Measurements from ENCODE around the gene CIB1. TPM values are rescaled to one million over a fixed set of nuclear protein-coding genes. Genes with fewer than 3 reads are reported as not detected.

CIB1 gene
- polyA plus RNA-seq, 1 of the 3 experiments (the other 2 are of a cell fraction) = 87.9 TPM

DNA sequence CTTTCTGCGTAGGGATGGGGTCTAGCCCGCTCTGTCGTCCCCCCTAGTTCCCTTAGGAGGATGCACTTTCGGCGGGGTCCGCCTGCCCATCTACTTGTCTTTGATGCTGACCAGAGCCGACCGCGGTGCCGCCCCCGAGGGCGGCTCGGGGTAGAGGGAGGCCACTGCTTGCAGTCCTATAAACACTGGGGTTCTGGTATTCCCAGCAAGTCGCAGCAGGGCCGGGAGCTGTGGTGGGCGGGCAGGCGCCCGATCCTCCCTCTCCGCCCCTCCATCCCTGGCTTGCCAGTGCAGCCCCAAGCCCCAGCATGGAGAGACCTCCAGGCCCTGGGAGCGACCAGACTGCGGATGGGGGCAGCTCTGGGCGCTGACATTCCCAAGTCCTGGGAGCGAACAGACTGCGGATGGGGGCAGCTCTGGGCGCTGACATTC, 31.8 kb downstream of the CIB1 start:
- Histone ChIP-seq H3K4me2 (peak overlapping the region; percentile 100), H3K27me3 (ENCODE audit: insufficient read depth) (no peaks in the 10 kb centered on the region), H2AFZ (ENCODE audit: low read depth) (peak overlapping the region; percentile 89), H3K4me3 (ENCODE audit: low read depth in 2 of 2, low read length in 1 of 2) (peak overlapping the region; percentile 86 to 96), H4K20me1 (ENCODE audit: insufficient read depth) (0 out of 2 replicates have a peak, but pooled peaks cover 4% of the 10 kb centered on the region), H3K27ac (ENCODE audit: low read depth in 2 of 2, low read length in 1 of 2) (peak overlapping the region in 1 of 2 experiments; percentile 80; a peak in 2 of 4 replicates), H3K9me2 (no peaks in the 10 kb centered on the region), H3K9ac (peak overlapping the region; percentile 79), H3K9me3 (no peaks in the 10 kb centered on the region), H3K79me2 (ENCODE audit: insufficient read depth) (peaks cover 38% of the 10 kb centered on the region), H3K4me1 (ENCODE audit: control insufficient read depth in 1 of 2, insufficient read depth in 2 of 2, low read depth in 1 of 2, low read length in 1 of 2) (peaks cover 3 to 49% of the 10 kb centered on the region in 2 experiments; a peak in 2 of 4 replicates), H3F3A (replicated peaks; ENCODE audit: insufficient read depth) (peaks cover 5% of the 10 kb centered on the region), H3K36me3 (replicated peaks in 1 of 2; ENCODE audit: control insufficient read depth in 1 of 2, insufficient read depth in 2 of 2, low read length in 1 of 2) (peaks cover 0 to 10% of the 10 kb centered on the region in 2 experiments)
- WGBS (ENCODE audit: low lambda C conversion rate) = under 1% methylated on average over 14 of the region's 25 CpGs
- DNase-seq = peak; percentile 85
- POLR2A ChIA-PET = interaction anchor here (0.6 to 4.2 kb wide), 7 partner anchors 10 to 36 kb away, joined by 3 to 35 read pairs (median 3); no protein-coding TSS in a partner anchor
- CTCF ChIA-PET = interaction anchor here (0.8 to 9.0 kb wide), 7 partner anchors 10 to 56 kb away, joined by 3 to 74 read pairs (median 5); no protein-coding TSS in a partner anchor
- TF ChIP-seq GATA2 (CRISPR knock-in tag; IDR thresholded peaks at IDR 0.05) (no peak), SIN3A (IDR thresholded peaks at IDR 0.05; ENCODE audit: borderline replicate concordance, low read depth, low read length) (peak; percentile 22; the same call in 1 of the 2 replicates)

DNA sequence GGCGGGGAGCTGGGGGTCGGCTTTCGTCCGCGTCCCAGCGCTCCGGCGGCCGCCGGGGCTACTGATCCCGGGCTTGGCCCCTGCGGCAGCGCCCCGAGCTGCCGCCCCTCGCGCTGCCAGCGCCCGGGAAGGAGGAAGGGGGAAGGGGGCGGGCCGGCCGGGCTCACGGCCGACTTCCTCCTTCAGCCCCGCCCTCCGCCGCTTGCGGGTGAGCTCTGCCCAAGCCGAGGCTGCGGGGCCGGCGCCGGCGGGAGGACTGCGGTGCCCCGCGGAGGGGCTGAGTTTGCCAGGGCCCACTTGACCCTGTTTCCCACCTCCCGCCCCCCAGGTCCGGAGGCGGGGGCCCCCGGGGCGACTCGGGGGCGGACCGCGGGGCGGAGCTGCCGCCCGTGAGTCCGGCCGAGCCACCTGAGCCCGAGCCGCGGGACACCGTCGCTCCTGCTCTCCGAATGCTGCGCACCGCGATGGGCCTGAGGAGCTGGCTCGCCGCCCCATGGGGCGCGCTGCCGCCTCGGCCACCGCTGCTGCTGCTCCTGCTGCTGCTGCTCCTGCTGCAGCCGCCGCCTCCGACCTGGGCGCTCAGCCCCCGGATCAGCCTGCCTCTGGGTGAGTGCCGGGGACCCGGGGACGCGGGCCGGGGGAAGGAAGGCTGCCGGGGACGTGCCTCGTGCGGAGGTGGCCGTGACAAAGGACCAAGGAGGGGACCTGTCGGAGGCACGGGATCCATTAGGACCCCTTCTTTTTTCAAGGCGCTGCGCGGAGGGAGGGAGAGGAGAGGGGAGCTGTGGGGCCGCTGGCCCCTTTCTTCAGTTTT, 32.4 kb downstream of the CIB1 start, which contains the start of gene SEMA4B:
SEMA4B (plus strand) TSS at position 201 of the 814 bp plus-strand sequence; CDS start at position 450, 249 bp downstream.
- ChIA-PET CTCF (interaction anchor here (0.8 to 9.0 kb wide), 9 partner anchors 10 to 58 kb away, joined by 3 to 74 read pairs (median 5); no protein-coding TSS in a partner anchor), POLR2A (interaction anchor here (0.6 to 4.2 kb wide), 11 partner anchors 9 to 65 kb away, joined by 3 to 35 read pairs (median 3); no protein-coding TSS in a partner anchor)
- peak within 1 kb of the TSS; percentile 100 for H3K4me2 ChIP-seq
- peak within 1 kb of the TSS in 1 of 2 experiments; percentile 80; a peak in 2 of 4 replicates for H3K27ac ChIP-seq (ENCODE audit: low read depth in 2 of 2, low read length in 1 of 2)
- no peaks in the 10 kb centered on the region for H3K27me3 ChIP-seq (ENCODE audit: insufficient read depth)
- peak within 1 kb of the TSS; percentile 89 for H2AFZ ChIP-seq (ENCODE audit: low read depth)
- H3K79me2 ChIP-seq (ENCODE audit: insufficient read depth) = peaks cover 38% of the 10 kb centered on the region
- 0 out of 2 replicates have a peak, but pooled peaks cover 4% of the 10 kb centered on the region for H4K20me1 ChIP-seq (ENCODE audit: insufficient read depth)
- no peaks in the 10 kb centered on the region for H3K9me3 ChIP-seq
- under 1% methylated on average over 23 of the region's 88 CpGs for WGBS (ENCODE audit: low lambda C conversion rate)
- H3K9ac ChIP-seq = peak within 1 kb of the TSS; percentile 79
- peaks cover 3 to 44% of the 10 kb centered on the region in 2 experiments; a peak in 2 of 4 replicates for H3K4me1 ChIP-seq (ENCODE audit: control insufficient read depth in 1 of 2, insufficient read depth in 2 of 2, low read depth in 1 of 2, low read length in 1 of 2)
- peaks cover 5% of the 10 kb centered on the region for H3F3A ChIP-seq (replicated peaks; ENCODE audit: insufficient read depth)
- peaks cover 0 to 4% of the 10 kb centered on the region in 2 experiments for H3K36me3 ChIP-seq (replicated peaks in 1 of 2; ENCODE audit: control insufficient read depth in 1 of 2, insufficient read depth in 2 of 2, low read length in 1 of 2)
- peak within 1 kb of the TSS; percentile 86 to 96 for H3K4me3 ChIP-seq (ENCODE audit: low read depth in 2 of 2, low read length in 1 of 2)
- H3K9me2 ChIP-seq = no peaks in the 10 kb centered on the region
- TF ChIP-seq SIN3A (IDR thresholded peaks at IDR 0.05; ENCODE audit: borderline replicate concordance, low read depth, low read length) (0 out of 2 replicates have a peak, but pooled peaks have one; percentile 54), GABPA (IDR thresholded peaks at IDR 0.05; ENCODE audit: low read depth) (0 out of 2 replicates have a peak, but pooled peaks have one; percentile 43), RFX5 (IDR thresholded peaks at IDR 0.05; ENCODE audit: low read length) (no peak), RXRA (IDR thresholded peaks at IDR 0.05; ENCODE audit: borderline replicate concordance, low read depth) (no peak), CHD2 (IDR thresholded peaks at IDR 0.05; ENCODE audit: low read length, partially characterized antibody) (peak; percentile 7), FOXJ3 (CRISPR knock-in tag; IDR thresholded peaks at IDR 0.05) (no peak), RCOR1 (IDR thresholded peaks at IDR 0.05; ENCODE audit: low read length) (no peak), JUND (IDR thresholded peaks at IDR 0.05) (no peak), ELF1 (IDR thresholded peaks at IDR 0.05) (peak; percentile 61; the same call in 1 of the 2 replicates)
- DNase-seq = peak; percentile 95

Measured in SK-N-SH (cell line).